Stimulated activated CD8-positive, alpha-beta memory T cell treated with anti-CD3 and anti-CD28 coated beads, Interleukin-4, amount 100 ng/mL, for 4 hours (primary cell): Measurements from ENCODE around the gene LACRT.
A peak's percentile ranks its signal among the peaks of the same experiment; 100 is the strongest.
"Not testable (repeated sequence)": the region's sequence is repeated elsewhere in the genome, so short reads cannot be mapped to it uniquely, and the experiment has no call there.

Experiments
- DNase-seq, 2 donors: peaks; one replicate each; pipeline ENCODE4 v3.0.0-alpha.2; 2020; ENCODE audit warnings: low read depth in 2 of 2, low spot score in 1 of 2

The LACRT gene

GRCh38 chr12:54634795-54635194 is at the start of gene LACRT:
TSS of gene LACRT (minus strand) at chr12:54634895. CDS start at chr12:54634841, 54 bp downstream.
- DNase-seq = no peak

- DNase-seq = no peak
Measured at GRCh38 chr12:54683398-54683797, 48.7 kb upstream of the LACRT start.

- no peak for DNase-seq
Measured at GRCh38 chr12:54682674-54683073, 48.0 kb upstream of the LACRT start.

GRCh38 chr12:54680374-54680773 is 45.7 kb upstream of the LACRT start:
- no peak for DNase-seq

GRCh38 chr12:54678131-54678530 is 43.4 kb upstream of the LACRT start:
- DNase-seq = no peak

- DNase-seq = no peak
Measured at GRCh38 chr12:54667945-54668344, 33.2 kb upstream of the LACRT start.

GRCh38 chr12:54666008-54666407 is 31.3 kb upstream of the LACRT start:
- no peak for DNase-seq

- DNase-seq = not testable (repeated sequence)
Measured at GRCh38 chr12:54665022-54665635, 30.4 kb upstream of the LACRT start.

- DNase-seq = no peak
Measured at GRCh38 chr12:54663603-54664002, 28.9 kb upstream of the LACRT start.

- DNase-seq = no peak
Measured at GRCh38 chr12:54662026-54662425, 27.3 kb upstream of the LACRT start.

GRCh38 chr12:54661048-54661447 is 26.4 kb upstream of the LACRT start:
- no peak for DNase-seq

- DNase-seq = no peak
Measured at GRCh38 chr12:54660320-54660962, 25.7 kb upstream of the LACRT start.

GRCh38 chr12:54658306-54659264 is 23.9 kb upstream of the LACRT start:
- DNase-seq = peak in 1 of 2 donors; percentile 15

- no peak for DNase-seq
Measured at GRCh38 chr12:54657105-54657607, 22.5 kb upstream of the LACRT start.

GRCh38 chr12:54654926-54655325 is 20.2 kb upstream of the LACRT start:
- DNase-seq = no peak

- DNase-seq = no peak
Measured at GRCh38 chr12:54653025-54653424, 18.3 kb upstream of the LACRT start.

GRCh38 chr12:54650889-54651288 is 16.2 kb upstream of the LACRT start:
- DNase-seq = no peak

- no peak for DNase-seq
Measured at GRCh38 chr12:54650409-54650808, 15.7 kb upstream of the LACRT start.

GRCh38 chr12:54649825-54650224 is 15.1 kb upstream of the LACRT start:
- no peak for DNase-seq

- no peak for DNase-seq
Measured at GRCh38 chr12:54648265-54648664, 13.6 kb upstream of the LACRT start, which contains the start of gene DCD. TSS of gene DCD (minus strand) at chr12:54648365. CDS start at chr12:54648303, 62 bp downstream.

GRCh38 chr12:54641554-54641953 is 6.9 kb upstream of the LACRT start:
- DNase-seq = no peak

- DNase-seq = no peak
Measured at GRCh38 chr12:54641089-54641488, 6.4 kb upstream of the LACRT start.
